Neural progenitor cell (in vitro differentiated cells): Measurements from ENCODE around the gene MAP3K4. TPM values are rescaled to one million over a fixed set of nuclear protein-coding genes. Genes with fewer than 3 reads are reported as not detected.

Source experiments
- DNase-seq: peaks from one replicate; pipeline ENCODE4 v3.0.0-alpha.2; 2016; ENCODE audit warnings: low spot score
- H2AFZ ChIP-seq: fragments of 200-600 bp; sonication (generic); replicated peaks from 2 replicates; pipeline ENCODE4 v1.6.1; 2016; ENCODE audit warnings: antibody characterized with exemption
- H3F3A ChIP-seq: fragments of 200-600 bp; sonication (generic); 2 replicates; pipeline ENCODE4 v1.6.1; 2016; ENCODE audit warnings: antibody characterized with exemption, low read depth
- H3K27ac ChIP-seq: fragments of 200-600 bp; sonication (generic); 2 replicates; pipeline ENCODE4 v1.5.1; 2016; ENCODE audit warnings: mild to moderate bottlenecking
- H3K27me3 ChIP-seq: fragments of 200-600 bp; sonication (generic); 2 replicates; pipeline ENCODE4 v1.6.1; 2016; ENCODE audit warnings: mild to moderate bottlenecking, moderate library complexity
- H3K36me3 ChIP-seq: fragments of 200-600 bp; sonication (generic); 2 replicates; pipeline ENCODE4 v1.5.1; 2016
- H3K4me1 ChIP-seq: fragments of 200-600 bp; sonication (generic); 2 replicates; pipeline ENCODE4 v1.6.1; 2016; ENCODE audit warnings: mixed run types
- H3K4me2 ChIP-seq: fragments of 200-600 bp; sonication (generic); 2 replicates; pipeline ENCODE4 v1.6.1; 2016
- H3K4me3 ChIP-seq: fragments of 200-600 bp; sonication (generic); 2 replicates; pipeline ENCODE4 v1.5.1; 2016
- H3K79me2 ChIP-seq: fragments of 200-600 bp; sonication (generic); 2 replicates; pipeline ENCODE4 v1.6.1; 2016; ENCODE audit warnings: low read depth
- H3K9ac ChIP-seq: fragments of 200-600 bp; sonication (generic); 2 replicates; pipeline ENCODE4 v1.6.1; 2016
- H3K9me3 ChIP-seq: fragments of 200-600 bp; sonication (generic); 2 replicates; pipeline ENCODE4 v1.5.1; 2016; ENCODE audit warnings: low read depth
- H4K20me1 ChIP-seq: fragments of 200-600 bp; sonication (generic); 2 replicates; pipeline ENCODE4 v1.6.1; 2016; ENCODE audit warnings: low read depth
- H3K27ac Mint-ChIP-seq: 3 replicates; pipeline ENCODE4 v1.8.0; 2021; ENCODE audit warnings: mixed read lengths
- H3K27me3 Mint-ChIP-seq: 2 replicates; pipeline ENCODE4 v1.8.0; 2022; ENCODE audit warnings: low read depth, mild to moderate bottlenecking, inconsistent platforms, moderate library complexity, mixed read lengths; ENCODE audit not compliant: insufficient read depth
- H3K36me3 Mint-ChIP-seq: 3 replicates; pipeline ENCODE4 v1.8.0; 2021; ENCODE audit warnings: mixed read lengths
- H3K4me1 Mint-ChIP-seq: 3 replicates; pipeline ENCODE4 v1.8.0; 2021; ENCODE audit warnings: mixed read lengths
- H3K4me3 Mint-ChIP-seq: 3 replicates; pipeline ENCODE4 v1.8.0; 2021; ENCODE audit warnings: mild to moderate bottlenecking, moderate library complexity, mixed read lengths
- H3K9me3 Mint-ChIP-seq: 3 replicates; pipeline ENCODE4 v1.8.0; 2020; ENCODE audit warnings: mixed read lengths
- CTCF ChIP-seq: fragments of 200-600 bp; sonication (generic); IDR thresholded peaks from 2 replicates; pipeline ENCODE4 v1.5.1; 2017; ENCODE audit warnings: antibody characterized with exemption, mild to moderate bottlenecking
- EZH2 ChIP-seq: fragments of 200-600 bp; sonication (generic); IDR thresholded peaks from 2 replicates; pipeline ENCODE4 v1.6.1; 2017; ENCODE audit warnings: antibody characterized with exemption, mild to moderate bottlenecking, moderate library complexity
- EZH2phosphoT487 ChIP-seq: fragments of 200-600 bp; sonication (generic); IDR thresholded peaks from 2 replicates; pipeline ENCODE4 v1.6.1; 2017; ENCODE audit warnings: antibody characterized with exemption
- total RNA-seq: library from RNA; depleted of rRNA; stranded (reverse); fragments of >200 nt; gene quantifications from 2 replicates; pipeline ENCODE4 v1.2.3, GENCODE V29; 2015; ENCODE audit warnings: low replicate concordance

The MAP3K4 gene
- total RNA-seq, 1 donor from 2014 or later, result 59.6 TPM

DNA sequence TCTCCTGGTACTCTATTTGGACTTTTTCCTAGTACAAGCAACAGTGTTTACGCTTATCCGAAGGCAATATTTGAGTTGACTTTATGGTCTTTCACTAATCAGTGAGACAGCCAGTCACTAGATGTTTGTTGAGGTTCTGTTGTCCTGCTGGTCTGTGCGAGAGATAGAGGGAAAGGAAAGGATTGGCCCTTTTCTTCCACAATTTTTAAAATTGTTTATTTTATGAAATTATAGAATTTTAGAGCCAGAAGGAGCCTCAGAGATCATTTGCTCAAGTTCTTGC lies 44.4 kb downstream of the MAP3K4 start:
- H3K9ac ChIP-seq, result no peak overlapping the region
- no peaks in the 10 kb centered on the region for H3K27me3 Mint-ChIP-seq
- no peak overlapping the region for H3K27ac Mint-ChIP-seq
- no peak for DNase-seq
- H3K36me3 ChIP-seq, result no peaks in the 10 kb centered on the region
- H3K9me3 Mint-ChIP-seq, result no peaks in the 10 kb centered on the region
- H3K36me3 Mint-ChIP-seq, result peaks cover 22% of the 10 kb centered on the region
- no peak overlapping the region for H3K4me2 ChIP-seq
- no peak overlapping the region for H3K27ac ChIP-seq
- H3F3A ChIP-seq, result no peaks in the 10 kb centered on the region
- H3K27me3 ChIP-seq, result no peaks in the 10 kb centered on the region
- no peaks in the 10 kb centered on the region for H3K4me1 ChIP-seq
- H3K4me1 Mint-ChIP-seq, result no peaks in the 10 kb centered on the region
- no peak overlapping the region for H3K4me3 ChIP-seq
- no peak overlapping the region for H2AFZ ChIP-seq
- H3K79me2 ChIP-seq, result peaks cover 36% of the 10 kb centered on the region
- no peak overlapping the region for H3K4me3 Mint-ChIP-seq
- TF ChIP-seq EZH2phosphoT487 (no peak), EZH2 (no peak), CTCF (no peak)
- H3K9me3 ChIP-seq, result no peaks in the 10 kb centered on the region
- no peaks in the 10 kb centered on the region for H4K20me1 ChIP-seq

- no peak overlapping the region for H2AFZ ChIP-seq
- peaks cover 16% of the 10 kb centered on the region for H3K79me2 ChIP-seq
- H3K27me3 Mint-ChIP-seq, result no peaks in the 10 kb centered on the region
- no peaks in the 10 kb centered on the region for H3F3A ChIP-seq
- H3K27ac Mint-ChIP-seq, result no peak overlapping the region
- H3K9ac ChIP-seq, result no peak overlapping the region
- H3K4me3 ChIP-seq, result no peak overlapping the region
- H3K9me3 Mint-ChIP-seq, result no peaks in the 10 kb centered on the region
- no peak overlapping the region for H3K27ac ChIP-seq
- H4K20me1 ChIP-seq, result no peaks in the 10 kb centered on the region
- H3K4me1 Mint-ChIP-seq, result no peaks in the 10 kb centered on the region
- TF ChIP-seq EZH2 (no peak), CTCF (no peak)
- no peak overlapping the region for H3K4me2 ChIP-seq
- no peaks in the 10 kb centered on the region for H3K9me3 ChIP-seq
- no peak overlapping the region for H3K4me3 Mint-ChIP-seq
- no peaks in the 10 kb centered on the region for H3K36me3 ChIP-seq
- H3K27me3 ChIP-seq, result no peaks in the 10 kb centered on the region
- peaks cover 27% of the 10 kb centered on the region for H3K36me3 Mint-ChIP-seq
- DNase-seq, result no peak
- H3K4me1 ChIP-seq, result no peaks in the 10 kb centered on the region
These were observed 46.3 kb downstream of the MAP3K4 start for GRCh38 chr6:161037873-161038228.

- H3K4me2 ChIP-seq, result no peak overlapping the region
- H3K4me1 ChIP-seq, result no peaks in the 10 kb centered on the region
- peaks cover 31% of the 10 kb centered on the region for H3K36me3 Mint-ChIP-seq
- H2AFZ ChIP-seq, result no peak overlapping the region
- H3K27me3 ChIP-seq, result no peaks in the 10 kb centered on the region
- no peaks in the 10 kb centered on the region for H3K36me3 ChIP-seq
- H3K9me3 ChIP-seq, result no peaks in the 10 kb centered on the region
- no peak overlapping the region for H3K4me3 ChIP-seq
- H3K9me3 Mint-ChIP-seq, result no peaks in the 10 kb centered on the region
- no peak overlapping the region for H3K4me3 Mint-ChIP-seq
- peaks cover 3% of the 10 kb centered on the region for H4K20me1 ChIP-seq
- no peak overlapping the region for H3K27ac ChIP-seq
- no peaks in the 10 kb centered on the region for H3F3A ChIP-seq
- H3K27ac Mint-ChIP-seq, result no peak overlapping the region
- H3K4me1 Mint-ChIP-seq, result no peaks in the 10 kb centered on the region
- no peaks in the 10 kb centered on the region for H3K27me3 Mint-ChIP-seq
- TF ChIP-seq EZH2phosphoT487 (no peak), EZH2 (no peak)
- H3K9ac ChIP-seq, result no peak overlapping the region
- no peak for DNase-seq
- peaks cover 11% of the 10 kb centered on the region for H3K79me2 ChIP-seq
These were observed 46.9 kb downstream of the MAP3K4 start for GRCh38 chr6:161038229-161039031.

GRCh38 chr6:161041274-161041673 lies 49.7 kb downstream of the MAP3K4 start:
- no peaks in the 10 kb centered on the region for H3K9me3 ChIP-seq
- H3K4me2 ChIP-seq, result no peak overlapping the region
- Mint-ChIP-seq H3K27me3 (no peaks in the 10 kb centered on the region), H3K9me3 (no peaks in the 10 kb centered on the region), H3K4me3 (no peak overlapping the region), H3K4me1 (no peaks in the 10 kb centered on the region), H3K27ac (no peak overlapping the region), H3K36me3 (peaks cover 30% of the 10 kb centered on the region)
- no peak overlapping the region for H3K9ac ChIP-seq
- no peaks in the 10 kb centered on the region for H3K4me1 ChIP-seq
- H3K27me3 ChIP-seq, result no peaks in the 10 kb centered on the region
- TF ChIP-seq EZH2phosphoT487 (no peak), CTCF (no peak), EZH2 (no peak)
- H2AFZ ChIP-seq, result no peak overlapping the region
- H3K36me3 ChIP-seq, result peaks cover 2% of the 10 kb centered on the region
- H3K4me3 ChIP-seq, result no peak overlapping the region
- H3K27ac ChIP-seq, result no peak overlapping the region
- H4K20me1 ChIP-seq, result peaks cover 4% of the 10 kb centered on the region
- DNase-seq, result no peak
- no peaks in the 10 kb centered on the region for H3F3A ChIP-seq
- peaks cover 20% of the 10 kb centered on the region for H3K79me2 ChIP-seq
